ENCODE results near the gene EXOSC1.
"Not testable (repeated sequence)": the region's sequence is repeated elsewhere in the genome, so short reads cannot be mapped to it uniquely, and the experiment has no call there.

The EXOSC1 gene

DNA sequence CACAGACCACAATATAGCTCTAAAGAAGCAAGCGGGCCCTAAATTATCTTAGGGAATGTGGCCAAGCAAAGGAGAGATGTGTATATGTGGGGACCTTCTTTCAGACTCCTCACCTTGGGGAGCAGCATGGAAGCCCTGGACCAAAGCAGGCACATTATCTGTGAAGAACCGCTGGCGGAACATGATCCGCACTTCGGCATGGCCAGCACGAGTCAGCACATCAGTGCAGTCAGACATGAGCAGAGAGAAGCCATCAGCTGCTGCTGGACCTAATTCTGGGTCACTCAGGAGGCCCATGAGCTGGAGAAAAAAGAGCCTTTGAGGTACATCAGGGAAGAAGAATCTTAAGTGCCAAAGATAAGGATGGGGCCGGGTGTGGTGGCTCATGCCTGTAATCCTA, 14.1 kb upstream of the EXOSC1 start:
- in situ Hi-C loops (cut with HindIII; ENCODE audit: low sequenced_read_pairs) = no loop called here

GRCh38 chr10:97459111-97459510, 13.3 kb upstream of the EXOSC1 start:
- in situ Hi-C loops (cut with HindIII; ENCODE audit: low sequenced_read_pairs) = no loop called here

- in situ Hi-C loops (cut with HindIII; ENCODE audit: low sequenced_read_pairs) = no loop called here
These were observed 10.9 kb upstream of the EXOSC1 start for GRCh38 chr10:97456686-97457065.

DNA sequence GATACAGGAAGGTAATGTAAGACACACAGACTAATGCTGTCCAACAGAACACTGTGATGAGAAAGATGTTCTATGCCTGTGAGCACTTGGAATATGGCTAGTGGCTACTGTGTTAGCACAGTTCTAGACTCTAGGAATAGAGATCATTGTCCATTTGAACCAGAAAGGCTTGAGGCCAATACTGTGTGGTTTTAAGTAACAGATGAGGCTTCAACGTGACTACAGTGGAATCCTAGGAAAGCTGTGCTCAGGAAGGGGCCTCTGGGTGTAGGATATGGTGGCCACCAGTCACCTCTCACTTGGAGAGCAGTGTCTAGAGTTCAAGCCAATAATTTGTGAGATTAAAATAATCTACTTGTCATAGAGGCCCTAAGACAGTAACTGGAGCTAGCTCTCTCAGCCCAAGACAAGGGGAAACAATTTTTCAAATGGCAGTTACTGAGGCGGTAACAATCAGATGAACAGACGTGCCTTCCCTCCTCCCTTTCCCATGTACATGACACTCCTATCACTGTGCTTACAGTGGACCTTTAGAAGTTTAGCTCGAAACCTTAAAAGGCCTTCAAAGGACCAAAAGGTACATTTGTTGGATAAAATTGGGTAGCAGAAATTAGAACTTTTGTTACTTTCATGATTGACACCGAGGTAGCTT, 10.4 kb upstream of the EXOSC1 start:
- in situ Hi-C loops (cut with HindIII; ENCODE audit: low sequenced_read_pairs) = no loop called here

DNA sequence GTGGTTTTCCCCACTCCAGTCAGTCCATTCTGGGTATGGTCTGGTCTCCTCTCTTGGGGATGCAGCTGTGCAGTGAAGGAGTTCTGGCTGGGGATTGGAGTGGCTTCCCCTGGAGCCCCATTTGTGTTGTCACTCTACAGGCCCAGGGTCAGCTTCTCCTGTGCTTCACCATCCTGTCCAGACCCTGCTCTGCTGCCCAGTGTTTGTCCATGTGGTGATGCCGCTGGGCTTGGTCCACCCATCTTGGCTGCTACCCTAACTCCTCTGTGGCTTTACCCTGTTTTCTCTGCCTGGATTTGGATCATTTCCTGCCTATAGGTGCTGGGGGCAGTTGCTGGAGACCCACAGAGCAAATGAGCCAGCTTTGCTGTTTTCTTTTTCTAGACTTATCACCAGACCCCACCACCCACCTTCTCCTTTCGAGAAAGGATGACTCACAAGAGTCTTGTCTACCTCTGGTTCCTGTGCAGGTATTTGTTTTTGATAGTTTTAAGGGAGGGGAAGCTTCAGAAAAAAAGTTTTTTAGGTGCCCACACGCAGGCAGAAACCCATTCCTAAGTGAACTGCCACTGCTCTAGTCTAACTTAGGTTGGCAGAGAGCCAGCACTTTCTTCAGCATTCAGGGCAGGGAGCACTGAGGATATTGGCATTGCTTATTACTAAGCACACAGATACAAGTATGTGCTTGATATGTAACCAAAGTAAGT, 8.7 kb upstream of the EXOSC1 start:
- in situ Hi-C loops (cut with HindIII; ENCODE audit: low sequenced_read_pairs) = no loop called here

GRCh38 chr10:97452352-97452751, 6.5 kb upstream of the EXOSC1 start:
- in situ Hi-C loops (cut with HindIII; ENCODE audit: low sequenced_read_pairs) = no loop called here

DNA sequence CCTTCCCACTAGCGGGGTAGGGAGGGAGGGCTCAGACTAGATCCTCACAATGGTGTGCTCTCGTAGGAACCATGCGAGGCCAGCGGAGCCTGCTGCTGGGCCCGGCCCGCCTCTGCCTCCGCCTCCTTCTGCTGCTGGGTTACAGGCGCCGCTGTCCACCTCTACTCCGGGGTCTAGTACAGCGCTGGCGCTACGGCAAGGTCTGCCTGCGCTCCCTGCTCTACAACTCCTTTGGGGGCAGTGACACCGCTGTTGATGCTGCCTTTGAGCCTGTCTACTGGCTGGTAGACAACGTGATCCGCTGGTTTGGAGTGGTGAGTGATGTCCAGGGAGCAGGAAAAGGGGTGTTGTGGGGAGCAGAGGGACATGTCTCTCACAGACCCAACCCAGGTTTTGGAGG, 5.8 kb upstream of the EXOSC1 start:
- in situ Hi-C loops (cut with HindIII; ENCODE audit: low sequenced_read_pairs) = no loop called here

DNA sequence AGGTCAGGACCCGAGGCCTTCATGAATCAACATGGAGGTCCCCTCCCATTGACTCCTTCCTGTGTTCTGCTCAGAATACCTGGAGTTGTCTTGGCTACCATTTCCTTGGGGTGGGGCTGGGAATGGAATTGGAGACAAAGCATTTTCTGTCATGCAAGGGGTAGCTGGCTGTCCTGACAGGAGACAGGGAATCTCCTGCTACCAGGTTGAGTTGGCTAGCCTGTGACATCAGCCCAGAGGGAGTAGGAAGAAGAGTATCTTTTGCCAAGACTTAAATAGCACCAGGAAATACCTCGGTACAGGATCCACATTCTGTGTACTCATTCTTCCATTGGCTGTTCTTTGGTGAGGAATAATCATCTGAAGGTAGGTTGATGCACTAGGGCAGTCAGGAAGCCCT, 5.0 kb upstream of the EXOSC1 start:
- in situ Hi-C loops (cut with HindIII; ENCODE audit: low sequenced_read_pairs) = no loop called here

DNA sequence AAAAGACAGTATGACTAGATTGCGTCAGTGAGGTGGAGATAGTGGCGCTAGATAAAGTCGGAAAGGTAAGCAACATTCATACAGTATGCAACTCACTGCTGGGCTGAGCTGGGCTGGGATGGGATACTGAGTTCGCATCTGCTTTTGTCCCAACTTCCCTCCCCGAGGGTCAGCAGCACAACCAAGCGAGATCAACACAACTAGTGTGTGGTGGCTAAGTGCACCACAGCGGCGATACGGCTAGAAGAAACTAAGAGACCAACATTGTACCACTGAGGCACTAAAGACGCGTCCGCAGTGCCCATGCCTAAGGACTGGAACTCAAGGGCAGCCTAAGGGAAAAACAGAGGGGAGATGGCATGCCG, 467 bp downstream of the EXOSC1 start:
- in situ Hi-C loops (cut with HindIII; ENCODE audit: low sequenced_read_pairs) = loop anchor here (5.0 kb wide), 1 partner anchor 52 kb away; the partner anchor contains the start of genes MMS19 and UBTD1

- in situ Hi-C loops (cut with HindIII; ENCODE audit: low sequenced_read_pairs) = no loop called here
These were observed 1.6 kb downstream of the EXOSC1 start for GRCh38 chr10:97444212-97444611.

GRCh38 chr10:97442277-97442676, 3.5 kb downstream of the EXOSC1 start:
- in situ Hi-C loops (cut with HindIII; ENCODE audit: low sequenced_read_pairs) = no loop called here

- in situ Hi-C loops (cut with HindIII; ENCODE audit: low sequenced_read_pairs) = loop anchor here (5.0 kb wide), 1 partner anchor 97 kb away; no protein-coding TSS in a partner anchor
These were observed 10.6 kb downstream of the EXOSC1 start for GRCh38 chr10:97435211-97435610.

- in situ Hi-C loops (cut with HindIII; ENCODE audit: low sequenced_read_pairs) = no loop called here
These were observed 11.2 kb downstream of the EXOSC1 start for GRCh38 chr10:97434557-97434956.

- in situ Hi-C loops (cut with HindIII; ENCODE audit: low sequenced_read_pairs) = no loop called here
These were observed 11.8 kb downstream of the EXOSC1 start for GRCh38 chr10:97434055-97434454.

DNA sequence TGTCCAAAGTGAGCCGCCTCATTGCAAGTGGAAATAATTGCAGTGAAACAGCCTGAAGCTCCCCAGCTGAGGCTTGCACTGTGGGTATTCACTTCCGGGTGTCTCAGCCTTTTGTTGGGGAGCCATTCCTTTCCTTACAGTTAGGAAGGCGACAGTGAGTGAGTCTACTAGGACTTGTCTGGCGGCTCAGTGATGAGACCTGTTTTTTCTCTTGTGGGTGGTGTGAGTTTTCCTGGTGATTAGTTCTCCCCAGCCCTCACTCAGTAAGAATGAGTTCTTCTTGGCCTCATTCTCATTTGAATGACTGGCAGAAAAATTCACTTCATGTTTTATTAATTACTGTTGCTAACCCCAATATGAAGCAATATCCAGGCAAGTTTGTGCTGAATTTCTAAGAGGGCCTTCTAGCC, 17.2 kb downstream of the EXOSC1 start:
- in situ Hi-C loops (cut with HindIII; ENCODE audit: low sequenced_read_pairs) = no loop called here

GRCh38 chr10:97427571-97428179, 18.1 kb downstream of the EXOSC1 start:
- in situ Hi-C loops (cut with HindIII; ENCODE audit: low sequenced_read_pairs) = no loop called here

DNA sequence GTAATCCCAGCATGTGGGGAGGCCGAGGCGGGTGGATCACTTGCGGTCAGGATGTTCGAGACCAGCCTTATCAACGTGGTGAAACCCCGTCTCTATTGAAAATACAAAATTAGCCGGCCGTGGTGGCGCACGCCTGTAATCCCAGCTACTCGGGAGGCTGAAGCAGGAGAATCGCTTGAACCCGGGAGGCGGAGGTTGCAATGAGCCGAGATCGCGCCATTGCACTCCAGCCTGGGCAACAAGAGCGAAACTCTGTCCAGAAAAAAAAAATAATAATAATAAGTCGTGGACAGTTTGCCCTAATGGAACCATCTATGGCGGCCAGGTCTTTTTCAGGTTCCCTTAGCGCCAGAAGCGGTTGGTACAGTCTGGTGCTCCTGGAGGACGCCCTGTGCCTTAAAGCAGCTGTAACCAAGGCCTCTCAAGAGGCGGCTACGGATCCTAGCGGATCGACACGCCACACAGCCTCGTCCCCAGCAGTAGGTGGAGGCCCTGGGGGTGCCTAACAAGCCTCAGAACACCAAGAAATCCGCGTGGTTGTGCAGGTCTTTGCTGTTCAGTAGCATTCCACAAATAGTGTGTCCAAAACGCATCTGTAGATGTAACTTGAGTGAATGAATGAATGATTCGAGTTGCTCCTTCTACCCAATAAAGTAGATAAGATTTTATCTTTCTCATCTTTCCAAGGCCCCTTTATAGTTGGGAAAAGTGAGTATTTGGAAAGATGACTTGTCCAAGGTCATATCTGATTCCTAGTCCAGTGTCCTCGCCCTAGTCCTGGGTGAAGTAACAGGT, 18.8 kb downstream of the EXOSC1 start:
- in situ Hi-C loops (cut with HindIII; ENCODE audit: low sequenced_read_pairs) = no loop called here

GRCh38 chr10:97425964-97426775, 19.6 kb downstream of the EXOSC1 start, which contains the start of gene PGAM1:
TSS of gene PGAM1 (plus strand) at chr10:97426191. CDS start at chr10:97426308, 117 bp downstream.
- in situ Hi-C loops (cut with HindIII; ENCODE audit: low sequenced_read_pairs) = no loop called here

DNA sequence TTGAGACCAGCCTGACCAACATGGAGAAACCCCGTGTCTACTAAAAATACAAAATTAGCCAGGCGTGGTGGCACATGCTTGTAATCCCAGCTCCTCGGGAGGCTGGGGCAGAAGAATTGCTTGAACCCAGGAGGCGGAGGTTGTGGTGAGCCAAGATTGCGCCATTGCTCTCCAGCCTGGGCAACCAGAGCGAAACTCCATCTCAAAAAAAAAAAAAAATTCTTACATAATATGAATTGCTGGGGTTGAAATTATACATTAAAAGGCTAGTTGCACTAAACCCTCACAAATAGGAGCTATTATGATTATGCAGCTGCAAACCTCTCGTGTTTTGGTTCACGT, 22.1 kb downstream of the EXOSC1 start:
- in situ Hi-C loops (cut with HindIII; ENCODE audit: low sequenced_read_pairs) = not testable (repeated sequence)

GRCh38 chr10:97416565-97416964, 29.2 kb downstream of the EXOSC1 start:
- in situ Hi-C loops (cut with HindIII; ENCODE audit: low sequenced_read_pairs) = no loop called here

GRCh38 chr10:97412891-97413304, 32.9 kb downstream of the EXOSC1 start:
- in situ Hi-C loops (cut with HindIII; ENCODE audit: low sequenced_read_pairs) = no loop called here

Data from endothelial cell of hepatic sinusoid (primary cell).